A673 (cell line): ENCODE results near the gene AKR7A2. TPM values are rescaled to one million over a fixed set of nuclear protein-coding genes. Genes with fewer than 3 reads are reported as not detected.

Experiments
- BruUV-seq: library from RNA; stranded (reverse); fragments of 400-500 nt; replicated peaks from 2 replicates; lab custom pipeline; 2021; lab: Mats Ljungman, UMichigan
- CTCF ChIA-PET: fragments of 300-600 bp; sonication (Branson Sonifier 250); formaldehyde crosslinking; loops from one replicate; lab custom pipeline; 2022; ENCODE audit warnings: antibody characterized with exemption; lab: Charles Lee
- POLR2A ChIA-PET: fragments of 300-600 bp; sonication (Branson Sonifier 250); formaldehyde crosslinking; loops from one replicate; lab custom pipeline; 2022; ENCODE audit warnings: antibody characterized with exemption; ENCODE audit not compliant: low non-redundant PET; lab: Charles Lee
- DNase-seq: peaks from one replicate; pipeline ENCODE4 v3.0.0-alpha.2; 2015; ENCODE audit warnings: low spot score
- H3K27ac ChIP-seq: fragments of 200-600 bp; sonication (generic); 2 replicates; pipeline ENCODE4 v1.5.1; 2016; ENCODE audit warnings: mixed run types, low read depth, mild to moderate bottlenecking, mixed read lengths, antibody characterized with exemption, low read length; ENCODE audit not compliant: poor library complexity, severe bottlenecking
- H3K27me3 ChIP-seq: fragments of 200-600 bp; sonication (generic); replicated peaks from 2 replicates; pipeline ENCODE4 v1.6.1; 2017; ENCODE audit warnings: mixed run types, low read depth, mild to moderate bottlenecking, mixed read lengths, antibody characterized with exemption, low read length; ENCODE audit not compliant: insufficient read depth, poor library complexity
- H3K36me3 ChIP-seq: fragments of 200-600 bp; sonication (generic); 2 replicates; pipeline ENCODE4 v1.6.1; 2016; ENCODE audit warnings: mixed run types, mild to moderate bottlenecking, mixed read lengths, antibody characterized with exemption, low read length; ENCODE audit not compliant: insufficient read depth, poor library complexity, severe bottlenecking
- H3K4me1 ChIP-seq: fragments of 200-600 bp; sonication (generic); 2 replicates; pipeline ENCODE4 v1.6.1; 2017; ENCODE audit warnings: mixed run types, mild to moderate bottlenecking, mixed read lengths, antibody characterized with exemption, low read length; ENCODE audit not compliant: insufficient read depth, poor library complexity, severe bottlenecking
- H3K4me3 ChIP-seq: fragments of 200-600 bp; sonication (generic); 2 replicates; pipeline ENCODE4 v1.5.1; 2016; ENCODE audit warnings: low read depth, mixed run types, mild to moderate bottlenecking, mixed read lengths, low read length; ENCODE audit not compliant: poor library complexity, severe bottlenecking
- H3K9me3 ChIP-seq: fragments of 200-600 bp; sonication (generic); 2 replicates; pipeline ENCODE4 v1.6.1; 2016; ENCODE audit warnings: mixed run types, low read depth, mild to moderate bottlenecking, mixed read lengths, antibody characterized with exemption, low read length; ENCODE audit not compliant: poor library complexity, severe bottlenecking
- EZH2 ChIP-seq: fragments of 200-600 bp; sonication (generic); IDR thresholded peaks from 2 replicates; pipeline ENCODE4 v1.6.1; 2017; ENCODE audit warnings: borderline replicate concordance, low read depth, mild to moderate bottlenecking, mixed read lengths, antibody characterized with exemption, low read length; ENCODE audit not compliant: poor library complexity, severe bottlenecking
- intact Hi-C: fragments of 100-400 bp; cut with micrococcal nuclease; formaldehyde crosslinking; loops from one replicate; pipeline ENCODE4 v1.10.0; 2022; ENCODE audit not compliant: unreplicated experiment
- total RNA-seq: library from RNA; stranded (reverse); gene quantifications from 2 replicates; pipeline ENCODE4 v1.2.3, GENCODE V29; 2021
- TF ChIP-seq, protein P1 (sequence below): fragments of 300-800, 200-600 bp; sonication (generic); conservative IDR thresholded peaks from 2 replicates; pipeline ENCODE4 v1.5.1; 2017; ENCODE audit warnings: low read depth, mild to moderate bottlenecking, antibody characterized with exemption, low read length, moderate library complexity, mixed read lengths

The AKR7A2 gene
- total RNA-seq, 1 experiment from 2014 or later = 57.2 TPM

GRCh38 chr1:19350566-19350965, 38.6 kb upstream of the AKR7A2 start:
- Histone ChIP-seq H3K9me3 (no peaks in the 10 kb centered on the region), H3K27ac (no peak overlapping the region), H3K4me3 (no peak overlapping the region), H3K36me3 (peaks cover 8% of the 10 kb centered on the region), H3K4me1 (no peaks in the 10 kb centered on the region), H3K27me3 (no peaks in the 10 kb centered on the region)
- ChIA-PET CTCF (no interaction called here), POLR2A (interaction anchor here (0.6 kb wide), 1 partner anchor 87 kb away, joined by 4 read pairs; no protein-coding TSS in a partner anchor)
- TF ChIP-seq EZH2 = no peak
- TF ChIP-seq, protein P1, sequence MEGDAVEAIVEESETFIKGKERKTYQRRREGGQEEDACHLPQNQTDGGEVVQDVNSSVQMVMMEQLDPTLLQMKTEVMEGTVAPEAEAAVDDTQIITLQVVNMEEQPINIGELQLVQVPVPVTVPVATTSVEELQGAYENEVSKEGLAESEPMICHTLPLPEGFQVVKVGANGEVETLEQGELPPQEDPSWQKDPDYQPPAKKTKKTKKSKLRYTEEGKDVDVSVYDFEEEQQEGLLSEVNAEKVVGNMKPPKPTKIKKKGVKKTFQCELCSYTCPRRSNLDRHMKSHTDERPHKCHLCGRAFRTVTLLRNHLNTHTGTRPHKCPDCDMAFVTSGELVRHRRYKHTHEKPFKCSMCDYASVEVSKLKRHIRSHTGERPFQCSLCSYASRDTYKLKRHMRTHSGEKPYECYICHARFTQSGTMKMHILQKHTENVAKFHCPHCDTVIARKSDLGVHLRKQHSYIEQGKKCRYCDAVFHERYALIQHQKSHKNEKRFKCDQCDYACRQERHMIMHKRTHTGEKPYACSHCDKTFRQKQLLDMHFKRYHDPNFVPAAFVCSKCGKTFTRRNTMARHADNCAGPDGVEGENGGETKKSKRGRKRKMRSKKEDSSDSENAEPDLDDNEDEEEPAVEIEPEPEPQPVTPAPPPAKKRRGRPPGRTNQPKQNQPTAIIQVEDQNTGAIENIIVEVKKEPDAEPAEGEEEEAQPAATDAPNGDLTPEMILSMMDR = no peak
- intact Hi-C loops = no loop called here
- no peak for DNase-seq
- no TSS peak for BruUV-seq

DNA sequence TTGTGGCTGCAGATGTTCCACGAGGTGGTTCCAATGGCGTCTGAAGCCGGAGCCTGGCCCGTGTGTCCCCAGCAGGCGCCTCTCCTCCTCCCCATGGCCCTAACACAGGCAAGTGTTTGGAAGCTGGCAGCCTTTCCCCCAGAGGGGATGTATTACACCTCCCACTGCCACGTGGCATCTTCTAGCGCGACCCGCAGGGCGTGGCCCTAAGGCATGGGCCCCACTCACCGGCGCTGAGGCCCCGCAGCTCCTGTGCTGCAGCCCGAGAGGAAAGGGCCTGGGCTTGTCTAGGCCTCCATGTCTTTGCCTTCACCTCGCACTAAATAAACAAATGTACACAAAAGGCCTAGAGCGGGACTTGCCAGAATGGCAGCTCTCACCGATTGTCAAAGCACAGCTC, 38.1 kb upstream of the AKR7A2 start:
- Histone ChIP-seq H3K4me3 (no peak overlapping the region), H3K36me3 (peaks cover 7% of the 10 kb centered on the region), H3K4me1 (no peaks in the 10 kb centered on the region), H3K27ac (no peak overlapping the region), H3K27me3 (no peaks in the 10 kb centered on the region), H3K9me3 (no peaks in the 10 kb centered on the region)
- TF ChIP-seq, protein P1 = no peak
- DNase-seq = no peak
- ChIA-PET CTCF (no interaction called here), POLR2A (no interaction called here)
- intact Hi-C loops = no loop called here
- BruUV-seq = no TSS peak

- DNase-seq = no peak
- Histone ChIP-seq H3K9me3 (no peaks in the 10 kb centered on the region), H3K4me1 (no peaks in the 10 kb centered on the region), H3K36me3 (peaks cover 13% of the 10 kb centered on the region), H3K27ac (no peak overlapping the region), H3K4me3 (no peak overlapping the region), H3K27me3 (no peaks in the 10 kb centered on the region)
- ChIA-PET POLR2A (no interaction called here), CTCF (no interaction called here)
- intact Hi-C loops = no loop called here
- TF ChIP-seq, protein P1 = no peak
- no peak for TF ChIP-seq EZH2
- no TSS peak for BruUV-seq
Observed at GRCh38 chr1:19348441-19349198, 36.7 kb upstream of the AKR7A2 start.
